GM19328 (cell line): Measurements from ENCODE around the gene RNF38.
"Not testable (repeated sequence)": the region's sequence is repeated elsewhere in the genome, so short reads cannot be mapped to it uniquely, and the experiment has no call there.

Source experiments
- ATAC-seq: cut with Tn5 transposase; IDR thresholded peaks from one replicate; pipeline ENCODE4 v1.9.1; 2021; ENCODE audit warnings: mild to moderate bottlenecking, moderate library complexity; ENCODE audit not compliant: unreplicated experiment

Gene RNF38

GRCh38 chr9:36297798-36298197 is 102.3 kb downstream of the RNF38 start:
- no peak for ATAC-seq

- ATAC-seq, result not testable (repeated sequence)
These were observed 105.1 kb downstream of the RNF38 start for GRCh38 chr9:36294996-36295395.

- ATAC-seq, result no peak
These were observed 106.2 kb downstream of the RNF38 start for GRCh38 chr9:36293918-36294317.

- no peak for ATAC-seq
These were observed 106.9 kb downstream of the RNF38 start for GRCh38 chr9:36293171-36293570.

- no peak for ATAC-seq
These were observed 107.4 kb downstream of the RNF38 start for GRCh38 chr9:36292641-36293040.

GRCh38 chr9:36290996-36291395 is 109.1 kb downstream of the RNF38 start:
- ATAC-seq, result no peak

GRCh38 chr9:36289836-36290435 is 110.1 kb downstream of the RNF38 start:
- no peak for ATAC-seq

- no peak for ATAC-seq
These were observed 112.0 kb downstream of the RNF38 start for GRCh38 chr9:36288070-36288469.
